B cell (primary cell): ENCODE results near the gene UBAC2. TPM values are rescaled to one million over a fixed set of nuclear protein-coding genes. Genes with fewer than 3 reads are reported as not detected.

Experiments
- ATAC-seq: fragments of 200-7000 bp; cut with Tn5 transposase; one replicate; pipeline ENCODE4 v1.10.0; 2021; ENCODE audit warnings: low read depth, mild to moderate bottlenecking, moderate number of reproducible peaks, moderate library complexity
- CTCF ChIA-PET: fragments of 350-600 bp; sonication (Branson Sonifier 250); formaldehyde crosslinking; loops from one replicate; lab custom pipeline; 2021; ENCODE audit warnings: antibody characterized with exemption, inconsistent platforms; lab: Charles Lee
- POLR2A ChIA-PET: fragments of 350-600 bp; sonication (Branson Sonifier 250); formaldehyde crosslinking; loops from one replicate; lab custom pipeline; 2021; ENCODE audit warnings: antibody characterized with exemption; lab: Charles Lee
- DNase-seq: peaks from one replicate; pipeline ENCODE4 v3.0.0; 2013
- H2AFZ ChIP-seq: 2 replicates; pipeline ENCODE4 v1.6.1; 2012; ENCODE audit warnings: mild to moderate bottlenecking, low read depth, low read length; ENCODE audit not compliant: insufficient read depth, poor library complexity, severe bottlenecking
- H3K27ac ChIP-seq, 2 donors: 1 replicate in 1 of 2; 2 replicates in 1 of 2; pipeline ENCODE4 v1.5.1; 2012 to 2013; ENCODE audit warnings: low read length in 2 of 2, mild to moderate bottlenecking in 2 of 2, moderate library complexity in 1 of 2
- H3K27me3 ChIP-seq, 4 experiments: fragments of 200-600 bp in 1 of 4; sonication (generic) in 1 of 4; replicated peaks in 1 of 4; 1 replicate in 2 of 4; 2 replicates in 2 of 4; pipeline versions ENCODE4 v1.6.1 to v1.7.0; 2013 to 2016; ENCODE audit warnings: low read length in 3 of 4, mild to moderate bottlenecking in 2 of 4, mixed read lengths in 1 of 4, moderate library complexity in 1 of 4; ENCODE audit not compliant: insufficient read depth in 4 of 4, control insufficient read depth in 3 of 4; ENCODE audit errors: control extremely low read depth in 1 of 4
- H3K36me3 ChIP-seq, 2 experiments: replicated peaks in 1 of 2; 1 replicate in 1 of 2; 2 replicates in 1 of 2; pipeline versions ENCODE4 v1.6.1 to v1.7.1; 2013; ENCODE audit warnings: low read length in 1 of 2; ENCODE audit not compliant: insufficient read depth in 2 of 2, control insufficient read depth in 1 of 2; ENCODE audit errors: control extremely low read depth in 1 of 2, extremely low read depth in 1 of 2
- H3K4me1 ChIP-seq, 2 donors: fragments of 200-600 bp in 1 of 2; sonication (generic) in 1 of 2; 1 replicate in 1 of 2; 2 replicates in 1 of 2; pipeline versions ENCODE4 v1.5.1 to v1.6.1; 2013 to 2017; ENCODE audit warnings: low read length in 2 of 2; ENCODE audit not compliant: control insufficient read depth in 2 of 2, insufficient read depth in 2 of 2
- H3K4me2 ChIP-seq: replicated peaks from 2 replicates; pipeline ENCODE3; 2012; ENCODE audit warnings: mild to moderate bottlenecking, low read depth, low read length; ENCODE audit not compliant: poor library complexity, severe bottlenecking
- H3K4me3 ChIP-seq, 5 experiments: fragments of 200-600 bp in 1 of 5; sonication (generic) in 1 of 5; 1 replicate in 3 of 5; 2 replicates in 2 of 5; pipeline versions ENCODE4 v1.5.1 to v1.7.0; 2011 to 2016; ENCODE audit warnings: low read length in 4 of 5, mild to moderate bottlenecking in 4 of 5, low read depth in 2 of 5, control low read depth in 1 of 5, moderate library complexity in 1 of 5; ENCODE audit not compliant: insufficient read depth in 1 of 5; ENCODE audit errors: control extremely low read depth in 1 of 5, extremely low read depth in 1 of 5
- H3K79me2 ChIP-seq: fragments of 200-600 bp; sonication (generic); one replicate; pipeline ENCODE4 v1.6.0; 2016; ENCODE audit warnings: low read length; ENCODE audit not compliant: control insufficient read depth, insufficient read depth
- H3K9ac ChIP-seq: fragments of 200-600 bp; sonication (generic); 2 replicates; pipeline ENCODE4 v1.6.1; 2017; ENCODE audit warnings: mild to moderate bottlenecking, low read length, moderate library complexity
- H3K9me3 ChIP-seq, 3 donors: one replicate each; pipeline versions ENCODE4 v1.6.1 to v1.7.1; 2013; ENCODE audit warnings: low read length in 2 of 3; ENCODE audit not compliant: control insufficient read depth in 2 of 3, insufficient read depth in 1 of 3; ENCODE audit errors: control extremely low read depth in 1 of 3
- H4K20me1 ChIP-seq: 2 replicates; pipeline ENCODE4 v1.6.0; 2012; ENCODE audit warnings: mild to moderate bottlenecking, low read length; ENCODE audit not compliant: insufficient read depth, control insufficient read depth, poor library complexity, severe bottlenecking
- H3K27ac Mint-ChIP-seq: one replicate; pipeline ENCODE4 v1.8.0; 2021; ENCODE audit warnings: mixed read lengths
- H3K27me3 Mint-ChIP-seq: one replicate; pipeline ENCODE4 v1.8.0; 2021; ENCODE audit warnings: mixed read lengths
- H3K4me1 Mint-ChIP-seq: one replicate; pipeline ENCODE4 v1.8.0; 2021; ENCODE audit warnings: mixed read lengths
- H3K4me3 Mint-ChIP-seq: one replicate; pipeline ENCODE4 v1.8.0; 2021; ENCODE audit warnings: mixed read lengths
- H3K9me3 Mint-ChIP-seq: one replicate; pipeline ENCODE4 v1.8.0; 2022; ENCODE audit warnings: mixed read lengths; ENCODE audit not compliant: insufficient read depth
- EZH2 ChIP-seq: IDR thresholded peaks from 2 replicates; pipeline ENCODE4 v1.6.1; 2012; ENCODE audit warnings: borderline replicate concordance, low read depth, mild to moderate bottlenecking, moderate library complexity, low read length; ENCODE audit not compliant: insufficient read depth, poor library complexity, severe bottlenecking
- WGBS: methylation state at CpG from one replicate; pipeline ENCODE4 v1.1.5; 2013; ENCODE audit warnings: missing lambda C conversion rate; ENCODE audit not compliant: insufficient coverage; 5-methylcytosine and 5-hydroxymethylcytosine counted together
- intact Hi-C: fragments of 100-400 bp; cut with micrococcal nuclease; formaldehyde crosslinking; loops from one replicate; pipeline ENCODE4 v1.10.0; 2022
- polyA plus RNA-seq: library from polyadenylated mRNA; depleted of rRNA; stranded (reverse); fragments of >200 nt; gene quantifications from 2 replicates; pipeline ENCODE4 v1.2.3, GENCODE V29; 2012
- total RNA-seq, 2 donors: library from RNA; stranded (reverse); fragments of 120-200 nt in 1 of 2; gene quantifications; 1 replicate in 1 of 2; 2 replicates in 1 of 2; pipeline versions ENCODE4 v1.2.3 to v1.2.4, GENCODE V29; 2013 to 2022
- TF ChIP-seq, protein P1 (sequence below): fragments of 200-600 bp; IDR thresholded peaks from one replicate; pipeline ENCODE4 v1.8.0; 2022; ENCODE audit warnings: antibody characterized with exemption, mild to moderate bottlenecking

Gene UBAC2
- total and polyA plus RNA-seq, 2 donors (not counting 1 experiment from before 2014, with no cell fraction given): 56.3 to 60.8 TPM

DNA sequence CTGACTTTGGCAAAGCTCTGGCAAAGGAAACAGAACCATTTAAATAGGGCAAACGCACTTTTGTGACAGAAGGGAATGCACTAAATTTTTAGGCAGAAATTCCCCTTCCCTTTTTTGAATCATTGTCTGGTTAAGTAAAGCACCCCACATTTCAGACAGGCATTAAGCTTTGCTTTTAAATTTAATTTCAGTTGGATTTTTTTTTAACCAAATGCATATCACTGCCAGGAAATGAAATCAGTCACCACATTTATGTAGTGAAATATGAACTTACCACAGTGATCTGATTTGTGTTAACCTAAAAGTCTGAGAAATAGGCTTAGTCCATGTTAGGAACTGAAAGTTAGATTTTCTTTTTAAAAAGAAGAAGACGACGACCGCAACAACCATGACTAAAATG is 95.7 kb downstream of the UBAC2 start:
- Histone ChIP-seq H4K20me1 (no peaks in the 10 kb centered on the region), H3K9ac (peak overlapping the region; percentile 44), H3K4me1 (peaks cover 73 to 81% of the 10 kb centered on the region in 2 donors), H3K4me2 (peak overlapping the region; percentile 67), H3K36me3 (peaks cover 0 to 69% of the 10 kb centered on the region in 2 experiments), H3K27me3 (no peaks in the 10 kb centered on the region), H3K27ac (peak overlapping the region; percentile 32 to 78), H3K9me3 (no peaks in the 10 kb centered on the region), H2AFZ (no peak overlapping the region), H3K4me3 (peak overlapping the region in 3 of 5 experiments; percentile 2 to 47 (median 17)), H3K79me2 (peaks cover 94% of the 10 kb centered on the region)
- Mint-ChIP-seq H3K9me3 (no peaks in the 10 kb centered on the region), H3K4me1 (peaks cover 82% of the 10 kb centered on the region), H3K27ac (peak overlapping the region; percentile 59), H3K27me3 (no peaks in the 10 kb centered on the region), H3K4me3 (peak overlapping the region; percentile 72)
- ATAC-seq (no peak), DNase-seq (peak; percentile 45)
- ChIA-PET POLR2A (interaction anchor here (0.6 to 1.3 kb wide), 3 partner anchors 16 to 119 kb away, joined by 3 to 4 read pairs (median 4); no protein-coding TSS in a partner anchor), CTCF (interaction anchor here (0.9 to 13.9 kb wide), 9 partner anchors 10 to 141 kb away, joined by 3 to 206 read pairs (median 4); no protein-coding TSS in a partner anchor)
- TF ChIP-seq, protein P1, sequence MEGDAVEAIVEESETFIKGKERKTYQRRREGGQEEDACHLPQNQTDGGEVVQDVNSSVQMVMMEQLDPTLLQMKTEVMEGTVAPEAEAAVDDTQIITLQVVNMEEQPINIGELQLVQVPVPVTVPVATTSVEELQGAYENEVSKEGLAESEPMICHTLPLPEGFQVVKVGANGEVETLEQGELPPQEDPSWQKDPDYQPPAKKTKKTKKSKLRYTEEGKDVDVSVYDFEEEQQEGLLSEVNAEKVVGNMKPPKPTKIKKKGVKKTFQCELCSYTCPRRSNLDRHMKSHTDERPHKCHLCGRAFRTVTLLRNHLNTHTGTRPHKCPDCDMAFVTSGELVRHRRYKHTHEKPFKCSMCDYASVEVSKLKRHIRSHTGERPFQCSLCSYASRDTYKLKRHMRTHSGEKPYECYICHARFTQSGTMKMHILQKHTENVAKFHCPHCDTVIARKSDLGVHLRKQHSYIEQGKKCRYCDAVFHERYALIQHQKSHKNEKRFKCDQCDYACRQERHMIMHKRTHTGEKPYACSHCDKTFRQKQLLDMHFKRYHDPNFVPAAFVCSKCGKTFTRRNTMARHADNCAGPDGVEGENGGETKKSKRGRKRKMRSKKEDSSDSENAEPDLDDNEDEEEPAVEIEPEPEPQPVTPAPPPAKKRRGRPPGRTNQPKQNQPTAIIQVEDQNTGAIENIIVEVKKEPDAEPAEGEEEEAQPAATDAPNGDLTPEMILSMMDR: no peak
- TF ChIP-seq EZH2: no peak
- intact Hi-C loops: loop anchor here (1.0 kb wide), 1 partner anchor 14 kb away; no protein-coding TSS in a partner anchor
- WGBS: no CpG with 5 or more reads among the region's 4 CpGs

DNA sequence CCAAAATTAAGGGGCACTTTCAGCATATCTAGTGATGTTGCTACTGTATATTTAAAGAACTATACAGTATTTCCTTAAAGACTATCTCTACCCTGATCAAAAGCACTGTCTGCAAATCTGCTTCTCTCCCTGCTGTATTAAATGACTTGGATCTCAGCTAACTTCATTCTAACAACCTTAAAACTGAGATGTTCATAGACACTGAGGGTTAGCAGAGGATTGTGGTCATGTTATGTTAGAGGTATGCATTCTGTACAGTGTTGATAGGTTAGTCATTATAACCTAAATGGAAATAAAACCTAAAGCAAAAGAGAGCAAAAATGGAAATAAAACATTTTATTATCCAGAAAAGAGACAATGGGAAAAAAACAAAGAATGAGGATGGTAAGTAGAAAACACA is 96.7 kb downstream of the UBAC2 start:
- H3K4me3 Mint-ChIP-seq: peak overlapping the region; percentile 81
- H3K27me3 ChIP-seq: no peaks in the 10 kb centered on the region
- H3K4me3 ChIP-seq: peak overlapping the region in 1 of 5 experiments; percentile 47
- ChIA-PET POLR2A (interaction anchor here (1.0 to 1.3 kb wide), 3 partner anchors 9 to 91 kb away, joined by 3 to 4 read pairs (median 3); no protein-coding TSS in a partner anchor), CTCF (interaction anchor here (0.5 to 13.9 kb wide), 16 partner anchors 9 to 140 kb away, joined by 3 to 206 read pairs (median 5); partner anchors contain the start of gene GPR183)
- peaks cover 83 to 90% of the 10 kb centered on the region in 2 donors for H3K4me1 ChIP-seq
- H3K27ac Mint-ChIP-seq: peak overlapping the region; percentile 79
- H3K79me2 ChIP-seq: peaks cover 96% of the 10 kb centered on the region
- H3K36me3 ChIP-seq: peaks cover 0 to 65% of the 10 kb centered on the region in 2 experiments
- no peaks in the 10 kb centered on the region for H3K9me3 ChIP-seq
- no peaks in the 10 kb centered on the region for H3K27me3 Mint-ChIP-seq
- ATAC-seq (no peak), DNase-seq (no peak)
- H3K9me3 Mint-ChIP-seq: no peaks in the 10 kb centered on the region
- no peak overlapping the region for H2AFZ ChIP-seq
- H3K9ac ChIP-seq: peak overlapping the region; percentile 44
- H3K4me2 ChIP-seq: peak overlapping the region; percentile 67
- TF ChIP-seq EZH2: no peak
- TF ChIP-seq, protein P1: no peak
- H4K20me1 ChIP-seq: no peaks in the 10 kb centered on the region
- H3K27ac ChIP-seq: peak overlapping the region; percentile 61 to 78
- intact Hi-C loops: no loop called here
- peaks cover 84% of the 10 kb centered on the region for H3K4me1 Mint-ChIP-seq
